ENCODE measurements around the gene C11orf24.

DNA sequence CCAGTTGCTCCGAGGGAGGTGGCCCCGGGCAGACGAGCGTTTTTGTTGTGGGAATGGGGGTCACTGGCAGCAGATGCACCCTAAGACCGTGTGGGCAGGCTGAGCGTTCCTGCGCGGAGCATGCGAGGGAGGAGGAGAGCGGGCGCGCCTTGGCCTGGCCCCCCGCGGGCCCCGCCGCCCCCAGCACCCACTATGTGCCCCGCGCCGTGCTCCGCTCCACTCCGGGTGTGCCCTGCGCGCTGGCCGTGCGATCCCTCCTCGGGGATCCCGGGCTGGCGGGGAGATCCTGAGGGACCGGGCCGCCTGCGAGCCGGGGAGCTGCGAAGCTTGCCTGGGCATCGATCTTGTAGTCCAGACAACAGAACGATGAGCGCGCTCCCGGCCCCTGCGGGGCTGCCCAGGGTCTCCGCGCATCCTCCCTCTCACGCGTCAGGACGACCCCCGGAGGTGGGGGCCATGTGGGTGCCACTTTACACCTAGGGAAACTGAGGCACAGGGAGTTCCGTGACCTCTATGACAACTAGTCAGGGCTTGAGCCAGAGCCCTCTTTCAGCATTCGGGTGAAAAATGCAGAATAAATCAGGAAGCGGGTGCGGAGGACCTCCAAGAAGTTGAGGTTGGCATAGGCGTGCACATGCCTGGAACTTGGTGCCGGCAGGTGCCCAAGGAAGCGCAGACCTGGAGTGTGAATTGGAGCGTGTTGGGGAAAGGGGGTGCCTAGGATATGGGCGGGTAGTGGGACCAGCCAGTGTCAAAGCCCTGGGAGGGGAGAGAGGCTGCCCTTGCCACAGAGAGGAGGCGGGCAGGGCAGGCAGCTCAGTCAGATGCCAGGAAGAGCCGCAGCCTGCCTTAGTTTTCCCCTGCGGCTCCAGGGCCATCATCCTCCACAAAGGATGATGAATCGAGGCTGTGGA lies 57.3 kb downstream of the C11orf24 start:
- TF ChIP-seq, protein P1, sequence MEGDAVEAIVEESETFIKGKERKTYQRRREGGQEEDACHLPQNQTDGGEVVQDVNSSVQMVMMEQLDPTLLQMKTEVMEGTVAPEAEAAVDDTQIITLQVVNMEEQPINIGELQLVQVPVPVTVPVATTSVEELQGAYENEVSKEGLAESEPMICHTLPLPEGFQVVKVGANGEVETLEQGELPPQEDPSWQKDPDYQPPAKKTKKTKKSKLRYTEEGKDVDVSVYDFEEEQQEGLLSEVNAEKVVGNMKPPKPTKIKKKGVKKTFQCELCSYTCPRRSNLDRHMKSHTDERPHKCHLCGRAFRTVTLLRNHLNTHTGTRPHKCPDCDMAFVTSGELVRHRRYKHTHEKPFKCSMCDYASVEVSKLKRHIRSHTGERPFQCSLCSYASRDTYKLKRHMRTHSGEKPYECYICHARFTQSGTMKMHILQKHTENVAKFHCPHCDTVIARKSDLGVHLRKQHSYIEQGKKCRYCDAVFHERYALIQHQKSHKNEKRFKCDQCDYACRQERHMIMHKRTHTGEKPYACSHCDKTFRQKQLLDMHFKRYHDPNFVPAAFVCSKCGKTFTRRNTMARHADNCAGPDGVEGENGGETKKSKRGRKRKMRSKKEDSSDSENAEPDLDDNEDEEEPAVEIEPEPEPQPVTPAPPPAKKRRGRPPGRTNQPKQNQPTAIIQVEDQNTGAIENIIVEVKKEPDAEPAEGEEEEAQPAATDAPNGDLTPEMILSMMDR (IDR thresholded peaks at IDR 0.05): no peak
- TF ChIP-seq POLR2A (IDR thresholded peaks at IDR 0.05): no peak

All from Peyer's patch (tissue), 4 donors.